ENCODE measurements around the gene ATG7.

The ATG7 gene

DNA sequence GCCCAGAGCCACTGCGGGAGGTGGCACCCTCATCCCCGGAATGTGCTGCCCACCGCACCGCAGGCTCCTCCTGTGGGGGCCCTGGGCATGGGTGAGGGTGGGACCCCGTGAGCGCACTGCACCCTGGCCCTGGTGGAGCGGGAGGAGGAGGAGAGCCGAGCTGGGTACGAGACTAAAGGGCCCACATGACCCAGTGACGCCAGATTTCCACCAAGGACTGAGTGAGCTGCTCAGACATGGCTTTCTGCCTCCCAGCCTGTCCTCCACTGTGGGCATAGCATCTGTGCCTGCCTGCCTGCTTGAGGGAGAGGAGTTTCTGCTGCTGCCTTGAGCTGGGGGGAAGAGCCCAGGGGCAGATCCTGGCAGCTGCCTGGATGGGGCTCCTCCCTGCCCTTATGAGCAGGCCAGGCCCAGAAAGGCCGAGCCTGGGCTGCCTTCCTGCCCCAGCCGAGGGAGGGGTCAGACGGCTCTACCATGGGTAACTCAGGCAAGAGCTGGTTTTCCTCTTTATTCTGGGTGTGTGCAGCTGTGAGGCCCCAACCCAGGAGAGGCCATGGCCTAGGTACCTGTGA is 283.1 kb downstream of the ATG7 start:
- TF ChIP-seq, protein P1, sequence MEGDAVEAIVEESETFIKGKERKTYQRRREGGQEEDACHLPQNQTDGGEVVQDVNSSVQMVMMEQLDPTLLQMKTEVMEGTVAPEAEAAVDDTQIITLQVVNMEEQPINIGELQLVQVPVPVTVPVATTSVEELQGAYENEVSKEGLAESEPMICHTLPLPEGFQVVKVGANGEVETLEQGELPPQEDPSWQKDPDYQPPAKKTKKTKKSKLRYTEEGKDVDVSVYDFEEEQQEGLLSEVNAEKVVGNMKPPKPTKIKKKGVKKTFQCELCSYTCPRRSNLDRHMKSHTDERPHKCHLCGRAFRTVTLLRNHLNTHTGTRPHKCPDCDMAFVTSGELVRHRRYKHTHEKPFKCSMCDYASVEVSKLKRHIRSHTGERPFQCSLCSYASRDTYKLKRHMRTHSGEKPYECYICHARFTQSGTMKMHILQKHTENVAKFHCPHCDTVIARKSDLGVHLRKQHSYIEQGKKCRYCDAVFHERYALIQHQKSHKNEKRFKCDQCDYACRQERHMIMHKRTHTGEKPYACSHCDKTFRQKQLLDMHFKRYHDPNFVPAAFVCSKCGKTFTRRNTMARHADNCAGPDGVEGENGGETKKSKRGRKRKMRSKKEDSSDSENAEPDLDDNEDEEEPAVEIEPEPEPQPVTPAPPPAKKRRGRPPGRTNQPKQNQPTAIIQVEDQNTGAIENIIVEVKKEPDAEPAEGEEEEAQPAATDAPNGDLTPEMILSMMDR (IDR thresholded peaks at IDR 0.05): no peak
- Histone ChIP-seq H3K4me2 (ENCODE audit: low read length) (no peak overlapping the region), H3K9ac (no peak overlapping the region), H3K4me3 (ENCODE audit: low read depth, low read length) (no peak overlapping the region), H3K27ac (no peak overlapping the region), H2AFZ (no peak overlapping the region), H3K4me1 (no peaks in the 10 kb centered on the region), H3K36me3 (ENCODE audit: control insufficient read depth, insufficient read depth, low read length) (no peaks in the 10 kb centered on the region), H3K79me2 (peaks cover 3% of the 10 kb centered on the region), H3K27me3 (ENCODE audit: control insufficient read depth, insufficient read depth, low read length) (no peaks in the 10 kb centered on the region), H3K9me3 (ENCODE audit: control insufficient read depth, low read length) (no peaks in the 10 kb centered on the region)

DNA sequence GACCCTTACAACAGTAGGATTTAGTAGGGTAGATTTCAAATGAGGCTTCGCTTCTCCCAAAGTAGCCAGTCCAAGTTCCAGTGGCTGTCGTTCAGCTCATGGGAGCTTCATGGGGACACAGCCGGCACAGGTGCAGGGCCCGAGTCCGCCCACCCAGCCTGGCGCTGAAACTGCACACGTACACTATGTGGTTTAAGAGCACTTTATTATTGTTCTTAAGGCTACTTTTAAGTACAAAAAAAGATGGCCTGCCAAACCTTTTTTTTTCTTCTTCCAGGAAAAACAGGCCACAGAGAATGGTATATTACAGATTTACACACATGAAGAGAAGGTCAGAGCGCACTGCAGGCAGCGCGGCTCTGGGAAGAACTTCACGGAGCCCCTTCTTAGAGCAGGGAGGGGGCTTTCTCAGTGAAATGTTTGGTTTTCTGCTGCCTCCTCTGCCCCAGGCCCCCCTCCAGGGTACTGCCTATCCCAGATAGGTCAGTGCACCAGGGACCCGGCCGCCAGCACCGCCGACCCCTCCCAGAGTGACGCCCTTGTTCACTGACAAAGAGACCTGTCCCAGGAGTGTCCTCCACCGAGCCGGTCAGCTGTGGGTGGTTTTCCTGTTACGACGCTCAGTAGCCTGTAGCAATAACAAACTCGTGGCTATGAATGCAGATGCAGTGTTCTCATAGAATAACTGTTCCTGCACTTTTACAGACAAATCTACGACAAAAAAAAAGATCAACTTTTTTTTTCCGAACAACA is 283.9 kb downstream of the ATG7 start:
- Histone ChIP-seq H3K36me3 (ENCODE audit: control insufficient read depth, insufficient read depth, low read length) (no peaks in the 10 kb centered on the region), H3K9me3 (ENCODE audit: control insufficient read depth, low read length) (no peaks in the 10 kb centered on the region), H3K27ac (no peak overlapping the region), H3K9ac (no peak overlapping the region), H3K79me2 (peaks cover 3% of the 10 kb centered on the region), H3K27me3 (ENCODE audit: control insufficient read depth, insufficient read depth, low read length) (no peaks in the 10 kb centered on the region), H3K4me2 (ENCODE audit: low read length) (no peak overlapping the region), H2AFZ (no peak overlapping the region), H3K4me1 (no peaks in the 10 kb centered on the region), H3K4me3 (ENCODE audit: low read depth, low read length) (no peak overlapping the region)
- TF ChIP-seq, protein P1 (IDR thresholded peaks at IDR 0.05): no peak

DNA sequence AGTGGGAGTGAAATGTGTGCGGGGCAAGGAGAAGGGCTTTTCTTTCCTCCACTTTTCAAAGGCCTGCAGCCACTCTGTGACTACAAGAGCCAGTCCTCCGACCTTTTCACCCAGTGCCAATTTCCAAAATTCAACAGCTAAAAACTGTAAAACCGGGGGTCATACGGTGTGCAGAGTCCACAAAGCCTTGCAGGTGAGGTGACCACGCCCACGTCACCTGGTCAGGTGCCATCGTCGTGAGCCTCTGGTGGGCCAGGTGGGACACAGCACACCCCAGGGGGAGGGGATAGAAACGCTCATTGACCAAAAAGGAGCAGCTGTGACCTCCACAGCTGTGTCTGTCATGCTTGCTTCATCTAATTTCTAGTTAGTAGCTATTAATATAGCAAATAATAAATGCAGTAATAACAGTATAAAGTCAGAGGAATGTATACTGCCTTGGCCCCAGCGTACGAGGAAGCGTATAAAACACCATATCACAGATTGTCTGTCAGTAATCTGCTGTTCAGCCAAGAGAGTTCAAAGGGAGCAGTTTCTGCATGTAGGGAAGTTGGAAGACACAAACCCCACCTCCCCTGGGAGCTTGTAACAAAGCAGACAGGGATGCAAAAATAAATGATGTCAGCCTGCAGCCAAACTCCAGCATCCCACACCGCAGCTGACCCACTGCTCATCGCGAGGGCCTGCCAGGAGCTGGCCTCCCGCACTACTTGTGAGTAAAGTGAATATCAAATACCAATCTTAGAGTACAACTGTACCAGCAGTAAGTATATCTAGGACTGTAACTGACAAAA is 284.9 kb downstream of the ATG7 start:
- Histone ChIP-seq H2AFZ (no peak overlapping the region), H3K79me2 (peaks cover 4% of the 10 kb centered on the region), H3K4me3 (ENCODE audit: low read depth, low read length) (no peak overlapping the region), H3K9me3 (ENCODE audit: control insufficient read depth, low read length) (no peaks in the 10 kb centered on the region), H3K9ac (no peak overlapping the region), H3K4me2 (ENCODE audit: low read length) (no peak overlapping the region), H3K27ac (no peak overlapping the region), H3K4me1 (no peaks in the 10 kb centered on the region), H3K27me3 (ENCODE audit: control insufficient read depth, insufficient read depth, low read length) (no peaks in the 10 kb centered on the region), H3K36me3 (ENCODE audit: control insufficient read depth, insufficient read depth, low read length) (no peaks in the 10 kb centered on the region)
- TF ChIP-seq, protein P1 (IDR thresholded peaks at IDR 0.05): no peak

DNA sequence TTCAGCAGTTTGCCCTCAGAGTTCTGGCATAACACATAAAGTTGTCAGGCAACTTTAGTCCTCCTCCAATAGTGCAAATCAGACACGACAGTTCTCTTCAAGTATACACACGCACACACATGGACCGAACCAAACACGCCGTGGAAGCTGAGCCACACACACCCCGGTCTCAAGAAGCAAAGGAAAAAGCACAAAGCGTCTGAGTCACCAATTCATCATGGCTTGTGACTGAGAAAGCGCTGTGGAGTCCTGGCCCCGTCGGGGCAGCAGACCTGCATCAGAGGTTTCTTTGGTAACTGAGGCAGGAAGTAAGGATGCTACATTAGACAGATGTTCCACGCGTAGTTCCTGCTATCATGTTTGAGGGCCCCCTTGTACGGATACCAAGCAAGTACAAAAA is 285.8 kb downstream of the ATG7 start:
- Histone ChIP-seq H3K36me3 (ENCODE audit: control insufficient read depth, insufficient read depth, low read length) (no peaks in the 10 kb centered on the region), H3K27ac (no peak overlapping the region), H3K4me1 (no peaks in the 10 kb centered on the region)

More for the DNA sequence above, 285.8 kb downstream of the ATG7 start:
- Histone ChIP-seq H3K9me3 (ENCODE audit: control insufficient read depth, low read length) (no peaks in the 10 kb centered on the region), H3K9ac (no peak overlapping the region), H3K27me3 (ENCODE audit: control insufficient read depth, insufficient read depth, low read length) (no peaks in the 10 kb centered on the region), H3K79me2 (peaks cover 8% of the 10 kb centered on the region), H2AFZ (no peak overlapping the region), H3K4me2 (ENCODE audit: low read length) (no peak overlapping the region), H3K4me3 (ENCODE audit: low read depth, low read length) (no peak overlapping the region)
- TF ChIP-seq, protein P1 (IDR thresholded peaks at IDR 0.05): no peak

Measured in parathyroid adenoma (tissue), 2 donors.